ENCODE measurements around the gene XYLT1. TPM values are rescaled to one million over a fixed set of nuclear protein-coding genes. Genes with fewer than 3 reads are reported as not detected.

Gene XYLT1
- total and polyA plus RNA-seq, 2 of the 13 experiments (the other 11 are each of a cell fraction or from before 2014, with no cell fraction given) = not detected

DNA sequence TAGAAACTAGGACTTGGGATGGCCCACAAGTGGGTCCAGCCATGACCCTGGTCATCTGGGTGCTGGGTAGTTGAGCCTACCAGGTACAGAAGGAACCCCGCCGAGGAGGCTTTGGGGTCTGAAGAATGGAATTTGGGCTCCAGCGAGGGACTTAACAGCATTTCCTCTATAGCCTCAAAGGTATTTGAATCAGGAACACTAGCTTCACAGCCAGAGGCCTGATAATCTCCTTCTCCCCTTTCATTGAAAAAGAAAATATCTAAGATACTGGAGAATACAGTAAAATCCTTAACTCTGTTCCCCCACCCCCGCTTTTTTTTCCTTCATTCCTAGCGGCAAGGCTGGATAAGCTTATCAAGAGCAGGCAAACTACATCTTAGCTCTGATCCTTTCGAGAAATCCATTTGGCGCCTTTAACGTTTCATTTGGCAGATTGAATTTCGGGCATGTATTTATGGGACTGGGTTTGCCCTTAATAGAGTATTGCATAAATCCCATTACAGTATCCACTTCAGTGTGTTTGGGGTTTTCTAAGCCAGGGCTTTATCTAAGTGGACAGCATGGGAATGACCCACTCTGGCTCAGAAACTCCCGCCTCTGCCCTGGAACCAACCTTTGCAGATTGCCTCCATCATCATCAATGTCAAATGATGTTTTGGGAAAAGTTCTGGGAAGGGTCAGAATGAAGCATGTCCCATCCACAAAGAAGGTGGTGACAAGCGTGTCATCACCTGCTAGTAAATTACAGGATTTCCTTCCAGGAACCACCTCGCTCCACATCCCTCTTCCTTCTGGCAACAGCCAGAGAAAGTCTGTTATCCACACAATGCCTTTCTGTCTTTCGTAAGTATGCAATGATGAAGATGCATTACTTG is 36.9 kb downstream of the XYLT1 start:
- no peaks in the 10 kb centered on the region for H3K9me3 ChIP-seq (ENCODE audit: low read length)
- BruUV-seq (replicated peaks) = no TSS peak
- WGBS (ENCODE audit: low lambda C conversion rate) = 11% methylated on average over 13 of the region's 13 CpGs
- no peak overlapping the region for H3K4me3 ChIP-seq (replicated peaks in 1 of 3; ENCODE audit: insufficient read depth in 1 of 3, low read depth in 2 of 3, low read length in 3 of 3)
- no peak overlapping the region for H3K4me2 ChIP-seq (ENCODE audit: low read depth, low read length)
- no peaks in the 10 kb centered on the region for H3K36me3 ChIP-seq (replicated peaks in 1 of 2; ENCODE audit: control insufficient read depth in 1 of 2, insufficient read depth in 2 of 2, low read length in 2 of 2)
- no peak overlapping the region for H3K9ac ChIP-seq (ENCODE audit: insufficient read depth, low read depth, low read length)
- no peak for TF ChIP-seq ETV6 (CRISPR knock-in tag; conservative IDR thresholded peaks at IDR 0.05)
- TF ChIP-seq, protein P1, sequence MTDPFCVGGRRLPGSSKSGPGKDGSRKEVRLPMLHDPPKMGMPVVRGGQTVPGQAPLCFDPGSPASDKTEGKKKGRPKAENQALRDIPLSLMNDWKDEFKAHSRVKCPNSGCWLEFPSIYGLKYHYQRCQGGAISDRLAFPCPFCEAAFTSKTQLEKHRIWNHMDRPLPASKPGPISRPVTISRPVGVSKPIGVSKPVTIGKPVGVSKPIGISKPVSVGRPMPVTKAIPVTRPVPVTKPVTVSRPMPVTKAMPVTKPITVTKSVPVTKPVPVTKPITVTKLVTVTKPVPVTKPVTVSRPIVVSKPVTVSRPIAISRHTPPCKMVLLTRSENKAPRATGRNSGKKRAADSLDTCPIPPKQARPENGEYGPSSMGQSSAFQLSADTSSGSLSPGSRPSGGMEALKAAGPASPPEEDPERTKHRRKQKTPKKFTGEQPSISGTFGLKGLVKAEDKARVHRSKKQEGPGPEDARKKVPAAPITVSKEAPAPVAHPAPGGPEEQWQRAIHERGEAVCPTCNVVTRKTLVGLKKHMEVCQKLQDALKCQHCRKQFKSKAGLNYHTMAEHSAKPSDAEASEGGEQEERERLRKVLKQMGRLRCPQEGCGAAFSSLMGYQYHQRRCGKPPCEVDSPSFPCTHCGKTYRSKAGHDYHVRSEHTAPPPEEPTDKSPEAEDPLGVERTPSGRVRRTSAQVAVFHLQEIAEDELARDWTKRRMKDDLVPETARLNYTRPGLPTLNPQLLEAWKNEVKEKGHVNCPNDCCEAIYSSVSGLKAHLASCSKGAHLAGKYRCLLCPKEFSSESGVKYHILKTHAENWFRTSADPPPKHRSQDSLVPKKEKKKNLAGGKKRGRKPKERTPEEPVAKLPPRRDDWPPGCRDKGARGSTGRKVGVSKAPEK (CRISPR knock-in tag; IDR thresholded peaks at IDR 0.05; ENCODE audit: borderline replicate concordance) = no peak
- TF ChIP-seq, protein P2, sequence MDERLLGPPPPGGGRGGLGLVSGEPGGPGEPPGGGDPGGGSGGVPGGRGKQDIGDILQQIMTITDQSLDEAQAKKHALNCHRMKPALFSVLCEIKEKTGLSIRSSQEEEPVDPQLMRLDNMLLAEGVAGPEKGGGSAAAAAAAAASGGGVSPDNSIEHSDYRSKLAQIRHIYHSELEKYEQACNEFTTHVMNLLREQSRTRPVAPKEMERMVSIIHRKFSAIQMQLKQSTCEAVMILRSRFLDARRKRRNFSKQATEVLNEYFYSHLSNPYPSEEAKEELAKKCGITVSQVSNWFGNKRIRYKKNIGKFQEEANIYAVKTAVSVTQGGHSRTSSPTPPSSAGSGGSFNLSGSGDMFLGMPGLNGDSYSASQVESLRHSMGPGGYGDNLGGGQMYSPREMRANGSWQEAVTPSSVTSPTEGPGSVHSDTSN (CRISPR knock-in tag; IDR thresholded peaks at IDR 0.05) = no peak
- no peak for TF ChIP-seq KDM2A (CRISPR knock-in tag; IDR thresholded peaks at IDR 0.05; ENCODE audit: borderline replicate concordance, low read depth)
- TF ChIP-seq ARNTL (CRISPR knock-in tag; IDR thresholded peaks at IDR 0.05) = no peak
- intact Hi-C loops (cut with micrococcal nuclease; ENCODE audit: unreplicated experiment) (no loop called here), in situ Hi-C loops (cut with HindIII; ENCODE audit: extremely low pct_ligation_motif_present, low pct_unique_long_range_greater_than_20kb) (no loop called here)
- no peaks in the 10 kb centered on the region for H3K4me1 ChIP-seq (ENCODE audit: insufficient read depth, low read length)
- no peak for DNase-seq (ENCODE audit: low spot score)
- ChIA-PET POLR2A (no interaction called here), CTCF (ENCODE audit: low intra/inter-chr PET ratio, low total read pairs) (no interaction called here)
- no peak overlapping the region for H3K27ac ChIP-seq (ENCODE audit: extremely low read length, insufficient read depth, low read length)
- no peak overlapping the region for H2AFZ ChIP-seq (ENCODE audit: low read length)
- no peak for ATAC-seq
- H3K27me3 ChIP-seq (ENCODE audit: control insufficient read depth in 1 of 2, insufficient read depth in 2 of 2, low read length in 2 of 2) = peaks cover under 1 to 25% of the 10 kb centered on the region in 2 experiments; a peak in 3 of 5 replicates
- FAIRE-seq = no peak
- H3K79me2 ChIP-seq (ENCODE audit: insufficient read depth, low read length) = no peaks in the 10 kb centered on the region
- H4K20me1 ChIP-seq (ENCODE audit: insufficient read depth, low read length) = no peaks in the 10 kb centered on the region

Data from HepG2 (cell line).